Thyroid gland (tissue), 4 donors: ENCODE measurements around the gene PLCB3. TPM values are rescaled to one million over a fixed set of nuclear protein-coding genes. Genes with fewer than 3 reads are reported as not detected.

Experiments
- DNase-seq, 2 donors: peaks; one replicate each; pipeline ENCODE4 v3.0.0-alpha.2; 2019
- H3K27ac ChIP-seq, 3 donors: fragments of 200-600 bp; sonication (generic); 1 replicate in 2 of 3; 2 replicates in 1 of 3; pipeline ENCODE4 v1.5.1; 2016 to 2019; ENCODE audit warnings: mild to moderate bottlenecking in 1 of 3, moderate library complexity in 1 of 3
- H3K27me3 ChIP-seq: fragments of 200-600 bp; sonication (generic); one replicate; pipeline ENCODE4 v1.5.1; 2019
- H3K36me3 ChIP-seq, 2 donors: fragments of 200-600 bp; sonication (generic); one replicate each; pipeline ENCODE4 v1.5.1; 2016 to 2019
- H3K4me1 ChIP-seq, 2 donors: fragments of 200-600 bp; sonication (generic); one replicate each; pipeline ENCODE4 v1.5.1; 2017 to 2019
- H3K4me3 ChIP-seq, 3 donors: fragments of 200-600 bp; sonication (generic); replicated peaks in 1 of 3; 1 replicate in 2 of 3; 2 replicates in 1 of 3; pipeline ENCODE4 v1.5.1; 2016; ENCODE audit warnings: mild to moderate bottlenecking in 1 of 3
- H3K9me3 ChIP-seq: fragments of 200-600 bp; sonication (generic); one replicate; pipeline ENCODE4 v1.5.1; 2017
- POLR2A ChIP-seq, 2 donors: fragments of 450-650 bp; IDR thresholded peaks; one replicate each; pipeline ENCODE4 v1.6.1; 2017; ENCODE audit warnings: antibody characterized with exemption in 2 of 2, mild to moderate bottlenecking in 2 of 2, moderate library complexity in 1 of 2
- WGBS, 2 donors: methylation state at CpG; one replicate each; pipeline ENCODE4 v1.1.5; 2017; 5-methylcytosine and 5-hydroxymethylcytosine counted together
- intact Hi-C: fragments of 100-400 bp; cut with DNase I; formaldehyde crosslinking; loops from one replicate; pipeline ENCODE4 v1.15.1; 2023
- total RNA-seq, 4 donors: library from RNA; depleted of rRNA; stranded (reverse); fragments of >200 nt; gene quantifications; one replicate each; pipeline ENCODE4 v1.2.3, GENCODE V29; 2016
- TF ChIP-seq, protein P1 (sequence below), 6 experiments: fragments of 200-600 bp in 3 of 6; fragments of 450-650 bp in 3 of 6; sonication (generic) in 3 of 6; IDR thresholded peaks; one replicate each; pipeline ENCODE4 v1.5.1; 2016 to 2019; ENCODE audit warnings: antibody characterized with exemption in 6 of 6, mild to moderate bottlenecking in 2 of 6, inconsistent platforms in 1 of 6, moderate library complexity in 1 of 6

PLCB3 gene
- total RNA-seq, 4 donors from 2014 or later, result 18.8 to 39.2 (median 23.5) TPM

GRCh38 chr11:64253043-64253442 lies 1.7 kb downstream of the PLCB3 start:
- H3K36me3 ChIP-seq, result peaks cover 0 to 9% of the 10 kb centered on the region in 2 donors
- intact Hi-C loops, result no loop called here
- TF ChIP-seq, protein P1, sequence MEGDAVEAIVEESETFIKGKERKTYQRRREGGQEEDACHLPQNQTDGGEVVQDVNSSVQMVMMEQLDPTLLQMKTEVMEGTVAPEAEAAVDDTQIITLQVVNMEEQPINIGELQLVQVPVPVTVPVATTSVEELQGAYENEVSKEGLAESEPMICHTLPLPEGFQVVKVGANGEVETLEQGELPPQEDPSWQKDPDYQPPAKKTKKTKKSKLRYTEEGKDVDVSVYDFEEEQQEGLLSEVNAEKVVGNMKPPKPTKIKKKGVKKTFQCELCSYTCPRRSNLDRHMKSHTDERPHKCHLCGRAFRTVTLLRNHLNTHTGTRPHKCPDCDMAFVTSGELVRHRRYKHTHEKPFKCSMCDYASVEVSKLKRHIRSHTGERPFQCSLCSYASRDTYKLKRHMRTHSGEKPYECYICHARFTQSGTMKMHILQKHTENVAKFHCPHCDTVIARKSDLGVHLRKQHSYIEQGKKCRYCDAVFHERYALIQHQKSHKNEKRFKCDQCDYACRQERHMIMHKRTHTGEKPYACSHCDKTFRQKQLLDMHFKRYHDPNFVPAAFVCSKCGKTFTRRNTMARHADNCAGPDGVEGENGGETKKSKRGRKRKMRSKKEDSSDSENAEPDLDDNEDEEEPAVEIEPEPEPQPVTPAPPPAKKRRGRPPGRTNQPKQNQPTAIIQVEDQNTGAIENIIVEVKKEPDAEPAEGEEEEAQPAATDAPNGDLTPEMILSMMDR (IDR thresholded peaks at IDR 0.05), result no peak
- no peak for TF ChIP-seq POLR2A (IDR thresholded peaks at IDR 0.05)
- H3K4me1 ChIP-seq, result peaks cover 25% of the 10 kb centered on the region in 2 donors
- no peaks in the 10 kb centered on the region for H3K9me3 ChIP-seq
- no peak for DNase-seq
- peak overlapping the region in 1 of 3 donors; percentile 36 for H3K27ac ChIP-seq
- H3K4me3 ChIP-seq, result no peak overlapping the region
- WGBS, 2 donors, result 80 to 89% methylated on average over 3 to 8 of the region's 8 CpGs
- H3K27me3 ChIP-seq, result no peaks in the 10 kb centered on the region

GRCh38 chr11:64253481-64253880 lies 2.2 kb downstream of the PLCB3 start:
- no peak overlapping the region for H3K27ac ChIP-seq
- intact Hi-C loops, result no loop called here
- H3K4me1 ChIP-seq, result peaks cover 25% of the 10 kb centered on the region in 2 donors

DNA sequence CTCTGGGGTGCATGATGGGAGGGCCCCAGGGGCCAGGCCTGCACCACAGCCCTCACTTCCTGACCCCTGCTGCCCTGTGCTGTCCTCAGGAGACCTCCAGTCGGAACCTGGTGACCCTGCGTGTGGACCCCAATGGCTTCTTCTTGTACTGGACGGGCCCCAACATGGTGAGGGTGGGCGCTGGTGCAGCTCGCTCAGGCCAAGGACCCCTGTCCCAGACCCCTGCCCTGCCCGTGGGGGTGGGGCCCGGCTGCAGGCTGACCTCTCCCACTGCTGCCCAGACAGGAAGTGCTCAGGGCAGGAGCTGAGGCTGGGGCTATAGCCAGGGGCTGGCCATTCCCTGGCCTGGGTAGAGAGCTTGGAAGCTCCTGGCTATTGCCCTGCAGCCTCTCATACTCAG lies 3.0 kb downstream of the PLCB3 start:
- 89 to 96% methylated on average over 6 to 7 of the region's 7 CpGs for WGBS, 2 donors

More at GRCh38 chr11:64253481-64253880, 2.2 kb downstream of the PLCB3 start:
- H3K4me3 ChIP-seq, result no peak overlapping the region
- peak; percentile 45 to 54 for DNase-seq
- no peaks in the 10 kb centered on the region for H3K27me3 ChIP-seq
- no peaks in the 10 kb centered on the region for H3K9me3 ChIP-seq
- 69 to 76% methylated on average over 4 to 5 of the region's 5 CpGs for WGBS, 2 donors
- TF ChIP-seq, protein P1 (IDR thresholded peaks at IDR 0.05), result no peak
- TF ChIP-seq POLR2A (IDR thresholded peaks at IDR 0.05), result no peak
- H3K36me3 ChIP-seq, result peaks cover 4 to 12% of the 10 kb centered on the region in 2 donors

DNA sequence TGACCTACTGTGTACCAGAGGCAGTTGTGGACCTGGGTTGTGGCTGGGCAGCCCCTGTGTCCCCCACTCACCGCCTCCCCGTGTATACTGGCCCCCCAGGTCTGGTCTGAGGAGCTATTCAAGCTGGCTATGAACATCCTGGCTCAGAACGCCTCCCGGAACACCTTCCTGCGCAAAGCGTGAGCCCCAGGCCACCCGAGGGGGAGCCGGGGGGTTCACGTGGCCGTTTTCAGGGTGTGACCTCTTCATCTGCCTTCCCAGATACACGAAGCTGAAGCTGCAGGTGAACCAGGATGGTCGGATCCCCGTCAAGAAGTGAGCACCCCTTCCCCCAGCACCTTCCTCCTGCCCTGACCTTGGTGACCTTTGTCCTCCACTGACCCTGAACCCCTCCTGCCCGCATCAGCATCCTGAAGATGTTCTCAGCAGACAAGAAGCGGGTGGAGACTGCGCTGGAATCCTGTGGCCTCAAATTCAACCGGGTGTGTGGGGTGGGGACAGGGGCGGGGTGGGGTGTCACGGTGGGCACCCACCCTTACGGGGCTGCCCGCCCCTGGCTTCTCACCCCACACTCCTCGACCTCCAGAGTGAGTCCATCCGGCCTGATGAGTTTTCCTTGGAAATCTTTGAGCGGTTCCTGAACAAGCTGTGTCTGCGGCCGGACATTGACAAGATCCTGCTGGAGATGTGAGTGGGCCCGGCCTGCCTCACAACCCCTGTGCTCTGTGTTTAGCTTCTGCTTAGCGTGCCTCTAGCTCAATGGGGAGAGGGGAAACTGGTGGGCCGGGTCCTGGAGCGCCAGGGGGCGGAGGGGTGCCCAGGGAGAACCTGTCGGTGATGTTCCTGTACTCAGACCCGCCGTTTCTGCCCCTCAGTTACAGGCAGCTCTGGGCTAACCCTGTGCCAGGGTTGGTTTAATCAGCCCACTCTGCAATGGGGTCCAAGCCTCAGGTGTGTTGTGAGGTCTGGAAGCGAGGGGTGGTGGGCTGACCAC lies 4.1 kb downstream of the PLCB3 start:
- no peak for DNase-seq
- no peak overlapping the region for H3K4me3 ChIP-seq
- intact Hi-C loops, result no loop called here
- no peaks in the 10 kb centered on the region for H3K27me3 ChIP-seq
- H3K27ac ChIP-seq, result no peak overlapping the region
- H3K4me1 ChIP-seq, result peaks cover 22 to 25% of the 10 kb centered on the region in 2 donors
- H3K9me3 ChIP-seq, result no peaks in the 10 kb centered on the region
- TF ChIP-seq, protein P1 (IDR thresholded peaks at IDR 0.05), result no peak
- no peak for TF ChIP-seq POLR2A (IDR thresholded peaks at IDR 0.05)
- 95 to 98% methylated on average over 29 to 30 of the region's 35 CpGs for WGBS, 2 donors
- H3K36me3 ChIP-seq, result peaks cover 12 to 20% of the 10 kb centered on the region in 2 donors

More for the DNA sequence above, 3.0 kb downstream of the PLCB3 start:
- H3K27ac ChIP-seq, result no peak overlapping the region
- peaks cover 11 to 20% of the 10 kb centered on the region in 2 donors for H3K36me3 ChIP-seq
- TF ChIP-seq, protein P1 (IDR thresholded peaks at IDR 0.05), result no peak
- TF ChIP-seq POLR2A (IDR thresholded peaks at IDR 0.05), result no peak
- H3K4me1 ChIP-seq, result peaks cover 25% of the 10 kb centered on the region in 2 donors
- no peak overlapping the region for H3K4me3 ChIP-seq
- H3K9me3 ChIP-seq, result no peaks in the 10 kb centered on the region
- intact Hi-C loops, result no loop called here
- H3K27me3 ChIP-seq, result no peaks in the 10 kb centered on the region
- no peak for DNase-seq

DNA sequence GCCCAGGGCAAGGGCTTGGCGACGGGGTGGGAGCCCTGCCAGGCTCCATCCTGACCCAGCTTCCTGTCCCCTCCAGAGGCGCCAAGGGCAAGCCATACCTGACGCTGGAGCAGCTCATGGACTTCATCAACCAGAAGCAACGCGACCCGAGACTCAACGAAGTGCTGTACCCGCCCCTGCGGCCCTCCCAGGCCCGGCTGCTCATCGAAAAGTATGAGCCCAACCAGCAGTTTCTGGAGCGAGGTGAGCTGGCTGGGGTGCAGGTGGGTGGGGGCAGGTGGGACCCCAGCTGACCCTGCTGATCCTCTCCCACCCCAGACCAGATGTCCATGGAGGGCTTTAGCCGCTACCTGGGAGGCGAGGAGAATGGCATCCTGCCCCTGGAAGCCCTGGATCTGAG lies 5.0 kb downstream of the PLCB3 start:
- H3K4me3 ChIP-seq, result no peak overlapping the region
- H3K27ac ChIP-seq, result no peak overlapping the region
- H3K4me1 ChIP-seq, result peaks cover 15 to 18% of the 10 kb centered on the region in 2 donors
- no peak for DNase-seq
- no peaks in the 10 kb centered on the region for H3K9me3 ChIP-seq
- no peaks in the 10 kb centered on the region for H3K27me3 ChIP-seq
- TF ChIP-seq POLR2A (IDR thresholded peaks at IDR 0.05), result no peak
- TF ChIP-seq, protein P1 (IDR thresholded peaks at IDR 0.05), result no peak
- intact Hi-C loops, result no loop called here
- peaks cover 12 to 20% of the 10 kb centered on the region in 2 donors for H3K36me3 ChIP-seq
- 90% methylated on average over 12 of the region's 15 CpGs; no CpG with 5 or more reads in 1 of the 2 donors for WGBS, 2 donors
